ENCODE results near the gene CAV2. TPM values are rescaled to one million over a fixed set of nuclear protein-coding genes. Genes with fewer than 3 reads are reported as not detected.

CAV2 gene
- total RNA-seq, 1 donor from 2014 or later: 8.5 TPM

DNA sequence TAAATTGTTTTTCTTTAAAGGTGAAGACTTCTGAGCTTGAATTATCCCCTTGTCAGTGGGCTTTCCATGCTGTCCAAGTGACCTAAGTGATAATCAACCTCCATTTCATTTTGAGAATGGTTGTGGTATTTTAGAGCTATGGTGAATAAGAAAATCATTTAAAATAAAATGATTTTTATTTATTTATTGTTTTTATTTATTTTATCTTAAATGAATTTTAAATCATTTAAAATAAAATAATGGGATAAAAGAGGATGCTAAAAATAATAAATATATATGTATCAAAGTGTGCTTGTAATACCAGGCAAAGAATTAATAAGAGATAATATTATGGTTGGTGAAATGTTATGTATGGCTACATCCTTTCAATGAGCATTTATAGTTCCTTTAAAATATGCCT is 49.8 kb downstream of the CAV2 start:
- Mint-ChIP-seq H3K4me3 (no peak overlapping the region), H3K36me3 (no peaks in the 10 kb centered on the region), H3K27ac (no peak overlapping the region), H3K27me3 (ENCODE audit: low read depth) (no peaks in the 10 kb centered on the region), H3K4me1 (peaks cover 6% of the 10 kb centered on the region), H3K9me3 (no peaks in the 10 kb centered on the region)
- TF ChIP-seq, protein P1, sequence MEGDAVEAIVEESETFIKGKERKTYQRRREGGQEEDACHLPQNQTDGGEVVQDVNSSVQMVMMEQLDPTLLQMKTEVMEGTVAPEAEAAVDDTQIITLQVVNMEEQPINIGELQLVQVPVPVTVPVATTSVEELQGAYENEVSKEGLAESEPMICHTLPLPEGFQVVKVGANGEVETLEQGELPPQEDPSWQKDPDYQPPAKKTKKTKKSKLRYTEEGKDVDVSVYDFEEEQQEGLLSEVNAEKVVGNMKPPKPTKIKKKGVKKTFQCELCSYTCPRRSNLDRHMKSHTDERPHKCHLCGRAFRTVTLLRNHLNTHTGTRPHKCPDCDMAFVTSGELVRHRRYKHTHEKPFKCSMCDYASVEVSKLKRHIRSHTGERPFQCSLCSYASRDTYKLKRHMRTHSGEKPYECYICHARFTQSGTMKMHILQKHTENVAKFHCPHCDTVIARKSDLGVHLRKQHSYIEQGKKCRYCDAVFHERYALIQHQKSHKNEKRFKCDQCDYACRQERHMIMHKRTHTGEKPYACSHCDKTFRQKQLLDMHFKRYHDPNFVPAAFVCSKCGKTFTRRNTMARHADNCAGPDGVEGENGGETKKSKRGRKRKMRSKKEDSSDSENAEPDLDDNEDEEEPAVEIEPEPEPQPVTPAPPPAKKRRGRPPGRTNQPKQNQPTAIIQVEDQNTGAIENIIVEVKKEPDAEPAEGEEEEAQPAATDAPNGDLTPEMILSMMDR (IDR thresholded peaks at IDR 0.05; ENCODE audit: unreplicated experiment): no peak
- DNase-seq (ENCODE audit: low spot score in 2 of 2, unreplicated experiment in 2 of 2): no peak

- Mint-ChIP-seq H3K9me3 (no peaks in the 10 kb centered on the region), H3K36me3 (no peaks in the 10 kb centered on the region), H3K27ac (no peak overlapping the region), H3K4me1 (peaks cover 6% of the 10 kb centered on the region), H3K27me3 (ENCODE audit: low read depth) (no peaks in the 10 kb centered on the region), H3K4me3 (no peak overlapping the region)
- TF ChIP-seq, protein P1 (IDR thresholded peaks at IDR 0.05; ENCODE audit: unreplicated experiment): no peak
- DNase-seq (ENCODE audit: low spot score in 2 of 2, unreplicated experiment in 2 of 2): no peak
Observed at GRCh38 chr7:116551692-116552091, 52.2 kb downstream of the CAV2 start.

GRCh38 chr7:116552602-116553001 is 53.1 kb downstream of the CAV2 start:
- Mint-ChIP-seq H3K27me3 (ENCODE audit: low read depth) (no peaks in the 10 kb centered on the region), H3K27ac (no peak overlapping the region), H3K36me3 (no peaks in the 10 kb centered on the region), H3K9me3 (no peaks in the 10 kb centered on the region), H3K4me1 (peaks cover 6% of the 10 kb centered on the region), H3K4me3 (no peak overlapping the region)
- DNase-seq (ENCODE audit: low spot score in 2 of 2, unreplicated experiment in 2 of 2): no peak
- TF ChIP-seq, protein P1 (IDR thresholded peaks at IDR 0.05; ENCODE audit: unreplicated experiment): no peak

GRCh38 chr7:116553168-116553964 is 53.8 kb downstream of the CAV2 start:
- no peaks in the 10 kb centered on the region for H3K27me3 Mint-ChIP-seq (ENCODE audit: low read depth)
- H3K36me3 Mint-ChIP-seq: no peaks in the 10 kb centered on the region
- TF ChIP-seq, protein P1 (IDR thresholded peaks at IDR 0.05; ENCODE audit: unreplicated experiment): no peak
- H3K9me3 Mint-ChIP-seq: no peaks in the 10 kb centered on the region
- H3K4me1 Mint-ChIP-seq: peaks cover 6% of the 10 kb centered on the region
- H3K27ac Mint-ChIP-seq: no peak overlapping the region
- H3K4me3 Mint-ChIP-seq: no peak overlapping the region
- no peak for DNase-seq (ENCODE audit: low spot score in 2 of 2, unreplicated experiment in 2 of 2)

DNA sequence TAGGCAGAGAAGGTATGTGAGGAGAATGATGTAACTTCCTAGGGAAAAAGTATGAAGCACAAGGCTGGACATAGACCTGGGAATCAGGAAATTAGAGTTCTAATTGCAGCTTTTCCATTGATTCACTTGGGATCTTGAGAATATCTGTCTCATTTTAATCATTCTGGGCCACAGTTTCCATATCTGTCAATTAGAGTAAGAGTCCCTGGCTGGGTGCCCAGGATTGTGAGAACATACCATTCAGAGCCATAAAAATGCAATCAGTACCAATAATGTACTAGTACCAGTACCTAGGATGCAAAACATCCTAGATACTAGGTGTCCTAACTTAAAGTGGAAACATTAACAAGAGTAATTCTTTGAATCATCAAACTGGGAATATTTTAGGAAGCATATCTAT is 54.9 kb downstream of the CAV2 start:
- no peak overlapping the region for H3K4me3 Mint-ChIP-seq
- TF ChIP-seq, protein P1 (IDR thresholded peaks at IDR 0.05; ENCODE audit: unreplicated experiment): no peak
- no peak overlapping the region for H3K27ac Mint-ChIP-seq
- no peaks in the 10 kb centered on the region for H3K9me3 Mint-ChIP-seq
- no peaks in the 10 kb centered on the region for H3K27me3 Mint-ChIP-seq (ENCODE audit: low read depth)
- H3K36me3 Mint-ChIP-seq: no peaks in the 10 kb centered on the region
- peaks cover 7% of the 10 kb centered on the region for H3K4me1 Mint-ChIP-seq
- no peak for DNase-seq (ENCODE audit: low spot score in 2 of 2, unreplicated experiment in 2 of 2)
